Ramos (cell line): ENCODE data around the gene EIF3A.

Experiments used
- in situ Hi-C: fragments of 300-500 bp; cut with MboI; formaldehyde crosslinking; loops from one replicate; pipeline ENCODE4 v1.14.3; 2022; ENCODE audit warnings: low sequenced_read_pairs; ENCODE audit not compliant: unreplicated experiment

The EIF3A gene

DNA sequence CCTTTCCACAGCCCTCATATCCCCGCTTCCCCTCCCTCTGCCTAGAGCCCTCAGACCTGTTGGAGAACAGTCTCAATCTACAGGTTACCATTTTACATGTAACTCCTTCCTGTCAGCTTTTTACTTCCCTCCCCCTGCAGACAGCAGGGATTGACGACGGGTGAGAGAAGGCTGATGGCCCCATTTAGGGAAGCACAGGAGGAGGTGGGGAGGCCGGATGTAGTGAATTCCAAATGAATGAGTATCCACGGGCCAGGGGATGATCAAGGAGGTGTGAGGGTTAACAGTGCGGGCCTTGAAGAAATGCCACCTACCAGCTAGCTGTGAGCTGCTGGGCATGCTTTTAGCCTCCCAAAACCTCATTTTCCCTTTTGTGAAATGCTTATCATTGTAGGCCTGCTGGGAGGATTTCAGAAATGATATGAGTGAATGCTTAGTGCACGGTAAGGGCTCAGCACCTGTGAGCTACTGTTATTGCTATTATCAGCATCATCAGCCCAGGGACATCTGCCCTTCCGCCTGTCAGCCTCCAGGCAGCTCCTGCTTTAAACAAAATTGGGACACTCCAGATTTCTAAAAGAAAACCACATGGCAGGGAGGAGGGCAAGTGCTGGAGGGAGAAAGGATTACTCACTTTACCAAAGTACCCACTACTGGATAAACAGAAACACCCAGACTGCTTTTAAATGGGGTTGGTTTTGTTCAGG is 57.6 kb downstream of the EIF3A start:
- in situ Hi-C loops = no loop called here

GRCh38 chr10:119020627-119020946 is 60.0 kb downstream of the EIF3A start:
- in situ Hi-C loops = no loop called here

- in situ Hi-C loops = no loop called here
Measured at GRCh38 chr10:119007211-119007574, 73.4 kb downstream of the EIF3A start.

DNA sequence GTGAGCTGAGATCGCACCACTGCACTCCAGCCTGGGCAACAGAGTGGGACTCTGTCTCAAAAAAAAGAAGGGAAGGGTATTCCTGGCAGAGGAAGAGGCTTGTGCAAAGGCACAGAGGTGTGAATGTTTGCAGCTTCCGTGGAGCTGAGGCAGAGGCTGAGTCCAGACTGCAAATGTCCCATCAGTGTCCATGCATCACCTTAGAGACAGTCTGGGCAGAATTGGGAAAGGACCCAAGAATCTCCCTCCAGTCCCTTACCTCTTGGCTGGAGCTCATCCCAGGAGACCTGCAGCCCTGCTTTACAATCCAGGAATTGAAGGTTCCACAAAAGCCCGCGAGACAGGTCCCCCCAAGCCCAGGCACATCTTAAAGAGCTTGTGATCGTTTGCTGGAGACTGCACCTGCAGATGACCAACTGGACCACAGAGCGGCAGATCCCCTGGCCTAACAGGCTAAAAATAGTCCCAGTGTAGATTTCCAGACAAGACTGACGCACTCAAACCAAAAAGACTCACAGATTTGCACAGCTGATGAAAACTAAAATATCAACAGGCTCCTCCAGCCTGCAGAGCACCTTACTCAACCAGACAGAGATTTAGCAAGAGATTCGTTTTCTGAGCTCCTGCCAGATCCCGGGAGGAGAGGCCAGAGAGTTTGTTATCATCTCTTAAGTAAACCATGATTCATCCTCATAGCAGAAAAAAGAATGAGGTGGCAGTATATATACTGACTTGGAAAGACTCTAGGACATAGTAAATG is 74.0 kb downstream of the EIF3A start:
- in situ Hi-C loops = no loop called here

- in situ Hi-C loops = no loop called here
Measured at GRCh38 chr10:119005362-119006043, 75.1 kb downstream of the EIF3A start.

GRCh38 chr10:119003572-119004289 is 76.9 kb downstream of the EIF3A start:
- in situ Hi-C loops = no loop called here

DNA sequence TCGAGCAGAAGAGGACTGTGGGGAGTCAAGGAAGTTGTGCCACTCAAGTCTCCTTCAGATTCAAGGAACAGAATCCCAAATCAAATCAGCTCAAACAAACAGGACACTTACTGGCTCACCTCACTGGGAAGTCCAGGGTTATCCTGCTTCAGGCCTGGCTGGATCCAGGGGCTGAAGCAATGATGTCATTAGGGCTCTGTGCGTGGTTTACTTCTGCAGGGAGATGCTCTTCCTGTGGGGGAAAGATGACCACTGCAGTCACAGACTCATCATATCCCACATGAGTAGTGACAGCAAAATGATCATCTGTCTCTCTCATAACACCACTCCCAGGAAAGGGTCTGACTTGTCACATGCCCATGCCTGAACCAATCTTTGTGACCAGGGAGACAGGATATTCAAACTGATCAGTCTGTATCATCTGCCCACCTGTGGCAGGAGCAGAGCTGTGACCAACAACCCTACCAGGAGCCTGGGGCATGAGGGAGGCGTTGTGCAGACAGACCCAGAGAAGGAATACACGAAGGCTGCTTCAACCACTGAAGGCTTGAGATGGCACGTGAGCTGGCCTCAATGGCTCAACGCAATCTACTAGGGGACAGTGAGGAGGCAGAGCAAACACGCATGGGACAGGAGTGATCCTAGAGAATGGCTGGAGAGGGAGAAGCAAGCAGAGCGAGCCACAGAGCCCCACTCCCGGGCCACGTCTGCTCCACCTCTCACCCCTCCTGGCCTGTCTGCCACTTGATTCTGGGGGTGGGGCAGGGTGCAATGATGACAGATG is 78.7 kb downstream of the EIF3A start:
- in situ Hi-C loops = no loop called here

DNA sequence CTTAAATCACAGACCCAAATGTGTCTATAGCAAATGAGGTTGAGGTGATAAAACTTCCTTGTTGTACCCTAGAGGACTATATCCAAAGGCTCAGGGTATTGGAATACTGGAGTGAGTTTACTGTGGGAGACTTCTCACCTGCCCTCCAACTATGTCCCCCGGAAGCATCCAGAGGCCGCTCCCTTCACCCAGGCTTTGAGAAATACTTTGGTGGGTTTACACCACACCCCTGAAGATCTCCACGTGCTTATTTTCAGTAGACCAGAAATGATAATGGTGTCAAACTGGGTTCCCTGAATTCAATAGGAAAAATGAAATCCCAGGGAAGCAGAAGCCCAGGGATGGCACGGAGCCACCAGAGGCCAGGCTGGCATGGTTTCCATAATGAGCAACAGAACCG is 82.4 kb downstream of the EIF3A start:
- in situ Hi-C loops = no loop called here

- in situ Hi-C loops = no loop called here
Measured at GRCh38 chr10:118997379-118997778, 83.2 kb downstream of the EIF3A start.

DNA sequence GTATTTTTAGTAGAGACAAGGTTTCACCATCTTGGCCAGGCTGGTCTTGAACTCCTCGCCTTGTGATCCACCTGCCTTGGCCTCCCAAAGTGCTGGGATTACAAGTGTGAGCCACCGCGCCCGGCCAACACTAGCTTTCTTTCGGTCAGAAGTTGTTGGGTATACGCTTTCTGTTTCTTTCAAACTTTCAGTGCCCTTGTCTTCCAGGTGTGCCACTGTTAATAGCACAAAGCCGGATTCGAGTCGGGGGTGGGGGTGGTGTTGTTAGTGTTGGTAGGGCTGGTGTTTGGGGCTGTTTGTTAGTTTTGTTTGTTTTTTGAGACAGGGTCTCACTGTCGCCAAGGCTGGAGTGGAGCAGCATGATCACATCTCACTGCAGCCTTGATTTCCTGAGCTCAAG is 84.9 kb downstream of the EIF3A start:
- in situ Hi-C loops = no loop called here

DNA sequence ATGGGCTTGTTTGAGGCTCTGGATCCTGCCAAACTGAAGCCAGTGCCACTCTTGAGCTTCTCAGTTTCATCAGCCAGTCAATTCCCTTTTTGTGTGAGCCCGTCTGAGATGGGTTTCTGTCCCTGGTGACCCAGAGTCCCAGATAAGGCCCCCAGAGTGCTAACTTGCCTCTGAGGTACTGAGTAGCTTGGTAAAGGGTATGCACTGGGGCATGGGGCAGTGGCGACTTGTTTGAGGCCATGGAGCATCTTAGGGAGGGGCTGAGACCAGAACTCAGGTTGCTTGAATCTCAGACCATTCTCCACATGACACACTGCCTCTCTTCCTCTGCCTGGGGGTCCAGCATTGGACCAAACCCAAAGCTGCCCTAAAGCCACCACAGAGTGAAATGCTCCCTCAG is 86.3 kb downstream of the EIF3A start:
- in situ Hi-C loops = no loop called here

GRCh38 chr10:118993214-118993613 is 87.4 kb downstream of the EIF3A start:
- in situ Hi-C loops = no loop called here

DNA sequence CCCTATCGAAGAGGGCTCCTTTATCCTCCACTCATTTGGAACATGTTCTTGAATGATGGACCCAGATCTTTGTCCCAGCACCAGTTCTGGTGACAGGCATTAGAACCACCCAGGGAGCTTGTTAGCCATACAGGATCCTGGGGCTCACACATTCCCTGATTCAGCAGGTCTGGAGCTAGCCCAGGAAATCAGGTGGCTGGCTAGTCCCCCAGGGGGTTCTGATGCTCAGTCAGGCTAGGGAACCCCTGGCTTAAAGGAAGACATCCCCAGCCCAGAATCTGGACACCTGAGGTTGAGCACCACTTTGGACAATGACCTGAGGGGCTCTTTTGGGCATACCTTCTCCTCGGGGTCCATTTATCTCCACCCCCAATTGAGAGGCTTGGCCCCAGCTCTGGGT is 88.1 kb downstream of the EIF3A start:
- in situ Hi-C loops = no loop called here

DNA sequence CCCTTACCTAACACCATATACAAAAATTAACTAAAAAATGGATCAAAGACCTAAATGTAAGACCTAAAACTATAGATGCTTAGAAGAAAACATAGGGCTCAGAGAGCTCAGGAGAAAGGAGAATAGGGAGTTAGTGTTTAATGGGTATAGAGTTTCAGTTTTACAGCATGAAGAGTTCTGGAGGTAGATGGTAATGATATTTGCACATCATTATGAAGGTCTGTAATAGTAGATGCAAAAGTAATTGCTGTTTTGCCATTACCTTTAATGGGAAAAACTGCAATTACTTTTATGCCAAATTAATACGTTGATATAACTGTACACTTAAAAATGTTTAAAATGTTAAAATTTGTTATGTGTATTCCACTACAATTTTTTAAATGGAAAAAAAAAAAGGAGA is 90.3 kb downstream of the EIF3A start:
- in situ Hi-C loops = no loop called here

- in situ Hi-C loops = no loop called here
Measured at GRCh38 chr10:118986815-118987790, 93.5 kb downstream of the EIF3A start.

DNA sequence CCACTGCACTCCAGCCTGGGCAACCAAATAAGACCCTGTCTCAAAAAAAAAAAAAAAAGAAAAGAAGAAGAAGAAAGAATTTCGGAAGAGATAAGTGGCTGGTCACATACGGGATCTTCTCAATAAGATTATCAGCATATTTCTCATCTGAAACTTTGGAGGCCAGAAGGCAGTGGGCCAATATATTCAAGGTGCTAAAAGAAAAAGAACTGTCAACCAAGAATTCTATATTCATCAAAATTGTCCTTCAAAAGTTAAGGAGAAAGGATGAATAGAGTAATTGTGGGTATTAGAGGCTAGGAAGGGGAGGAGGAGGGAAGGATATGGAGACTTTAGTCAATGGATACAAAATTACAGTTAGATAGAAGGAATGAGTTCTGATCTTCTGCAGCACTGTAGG is 95.0 kb downstream of the EIF3A start:
- in situ Hi-C loops = no loop called here
